ENCODE measurements around the gene USP22. TPM values are rescaled to one million over a fixed set of nuclear protein-coding genes. Genes with fewer than 3 reads are reported as not detected.

Gene USP22
- total and polyA plus RNA-seq, 10 of the 15 experiments (the other 5 are each of a cell fraction or from before 2014, with no cell fraction given), result 10.8 to 218 (median 98.8) TPM

DNA sequence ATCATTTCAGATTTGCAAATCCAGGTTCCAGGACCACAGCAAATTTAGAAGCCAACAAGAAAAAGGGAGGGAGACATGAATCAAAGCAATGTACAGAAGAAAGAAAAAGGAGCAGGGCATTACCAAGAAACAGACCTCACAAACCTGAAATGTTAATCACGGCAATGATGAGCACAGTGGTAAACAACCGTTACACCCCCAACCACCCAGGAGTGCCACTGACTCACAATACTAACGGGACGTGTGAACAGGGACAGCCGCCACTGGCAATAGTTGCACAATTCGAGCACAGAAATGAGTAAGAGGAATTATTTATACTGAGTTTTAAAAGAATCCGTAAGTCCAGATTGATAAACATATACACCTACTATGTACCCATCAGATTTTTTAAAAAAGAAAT lies 13.8 kb downstream of the USP22 start:
- TSS peak; percentile 43 for BruUV-seq (replicated peaks)
- in situ Hi-C loops (cut with MboI) (no loop called here), intact Hi-C loops (cut with micrococcal nuclease; ENCODE audit: unreplicated experiment) (no loop called here)
- no peak overlapping the region for H3K9ac ChIP-seq (ENCODE audit: control insufficient read depth, insufficient read depth, low read length)
- CTCF ChIA-PET, result interaction anchor here (0.7 to 1.8 kb wide), 2 partner anchors 10 to 115 kb away, joined by 3 to 6 read pairs; no protein-coding TSS in a partner anchor
- peaks cover 23 to 31% of the 10 kb centered on the region in 2 experiments for H3K36me3 ChIP-seq (ENCODE audit: control insufficient read depth in 2 of 2, insufficient read depth in 2 of 2, low read length in 1 of 2)
- no peak for FAIRE-seq
- H2AFZ ChIP-seq (ENCODE audit: control insufficient read depth, low read depth, low read length), result no peak overlapping the region
- ATAC-seq, result no peak
- RAD21 ChIA-PET (ENCODE audit: unreplicated experiment), result no interaction called here
- POLR2A ChIA-PET, result no interaction called here
- H3K27ac ChIP-seq (ENCODE audit: control insufficient read depth, insufficient read depth), result no peak overlapping the region
- H3K4me3 ChIP-seq, result no peak overlapping the region
- H3K79me2 ChIP-seq (ENCODE audit: control insufficient read depth, insufficient read depth, low read length), result peaks cover 89% of the 10 kb centered on the region
- H4K20me1 ChIP-seq (ENCODE audit: control insufficient read depth, insufficient read depth), result peaks cover 28% of the 10 kb centered on the region
- no peak for DNase-seq (ENCODE audit: low read depth, low spot score)
- H3K27me3 ChIP-seq (replicated peaks in 1 of 2; ENCODE audit: control insufficient read depth in 2 of 2, insufficient read depth in 2 of 2, low read length in 1 of 2), result no peaks in the 10 kb centered on the region
- no peaks in the 10 kb centered on the region for H3K9me3 ChIP-seq (replicated peaks; ENCODE audit: control insufficient read depth, insufficient read depth, low read length)
- H3K4me2 ChIP-seq (ENCODE audit: control insufficient read depth, insufficient read depth), result no peak overlapping the region
- SMC1A ChIA-PET (ENCODE audit: uncharacterized antibody, unreplicated experiment), result interaction anchor here (1.2 to 1.4 kb wide), 2 partner anchors 15 to 22 kb away, joined by 3 read pairs; no protein-coding TSS in a partner anchor
- TF ChIP-seq, protein P1, sequence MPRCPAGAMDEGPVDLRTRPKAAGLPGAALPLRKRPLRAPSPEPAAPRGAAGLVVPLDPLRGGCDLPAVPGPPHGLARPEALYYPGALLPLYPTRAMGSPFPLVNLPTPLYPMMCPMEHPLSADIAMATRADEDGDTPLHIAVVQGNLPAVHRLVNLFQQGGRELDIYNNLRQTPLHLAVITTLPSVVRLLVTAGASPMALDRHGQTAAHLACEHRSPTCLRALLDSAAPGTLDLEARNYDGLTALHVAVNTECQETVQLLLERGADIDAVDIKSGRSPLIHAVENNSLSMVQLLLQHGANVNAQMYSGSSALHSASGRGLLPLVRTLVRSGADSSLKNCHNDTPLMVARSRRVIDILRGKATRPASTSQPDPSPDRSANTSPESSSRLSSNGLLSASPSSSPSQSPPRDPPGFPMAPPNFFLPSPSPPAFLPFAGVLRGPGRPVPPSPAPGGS (IDR thresholded peaks at IDR 0.05; ENCODE audit: borderline replicate concordance, insufficient read depth, low read depth, low read length, poor library complexity, severe bottlenecking), result peak; percentile 58
- TF ChIP-seq NFXL1 (IDR thresholded peaks at IDR 0.05; ENCODE audit: borderline replicate concordance), result no peak
- WGBS (ENCODE audit: insufficient coverage, insufficient replicate concordance, low lambda C conversion rate, missing lambda C conversion rate), result 73% methylated on average over 7 of the region's 7 CpGs
- H3K4me1 ChIP-seq (ENCODE audit: control insufficient read depth, insufficient read depth, low read length), result peaks cover 2% of the 10 kb centered on the region

DNA sequence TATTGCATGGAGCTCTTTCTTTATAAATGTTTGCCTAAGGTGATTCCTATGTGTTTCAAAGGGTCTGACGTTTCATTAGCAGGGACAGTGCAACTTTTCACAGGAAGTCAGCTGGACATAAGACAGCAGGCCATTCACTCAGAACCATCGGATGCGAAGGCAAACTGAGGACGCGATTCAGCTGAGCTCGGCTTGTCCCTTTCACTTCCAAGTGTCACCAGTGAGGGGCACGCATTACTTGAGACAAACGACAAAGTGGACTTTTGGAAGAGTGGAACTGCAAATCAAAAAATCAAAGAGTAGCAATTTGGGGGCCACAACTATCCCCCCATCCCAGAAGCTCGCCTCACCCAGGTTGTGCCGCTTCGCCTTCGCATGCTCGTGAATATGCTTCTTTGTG lies 14.6 kb downstream of the USP22 start:
- no peak overlapping the region for H2AFZ ChIP-seq (ENCODE audit: control insufficient read depth, low read depth, low read length)
- H3K79me2 ChIP-seq (ENCODE audit: control insufficient read depth, insufficient read depth, low read length), result peaks cover 85% of the 10 kb centered on the region
- no peak overlapping the region for H3K9ac ChIP-seq (ENCODE audit: control insufficient read depth, insufficient read depth, low read length)
- DNase-seq (ENCODE audit: low read depth, low spot score) (no peak), FAIRE-seq (no peak), ATAC-seq (no peak)
- WGBS (ENCODE audit: insufficient coverage, insufficient replicate concordance, low lambda C conversion rate, missing lambda C conversion rate), result 93% methylated on average over 13 of the region's 13 CpGs
- H3K27ac ChIP-seq (ENCODE audit: control insufficient read depth, insufficient read depth), result no peak overlapping the region
- no peaks in the 10 kb centered on the region for H3K27me3 ChIP-seq (replicated peaks in 1 of 2; ENCODE audit: control insufficient read depth in 2 of 2, insufficient read depth in 2 of 2, low read length in 1 of 2)
- no peak overlapping the region for H3K4me2 ChIP-seq (ENCODE audit: control insufficient read depth, insufficient read depth)
- H3K4me3 ChIP-seq, result no peak overlapping the region
- ChIA-PET SMC1A (ENCODE audit: uncharacterized antibody, unreplicated experiment) (interaction anchor here (1.2 to 1.4 kb wide), 2 partner anchors 16 to 21 kb away, joined by 3 read pairs; no protein-coding TSS in a partner anchor), POLR2A (no interaction called here), RAD21 (ENCODE audit: unreplicated experiment) (no interaction called here), CTCF (interaction anchor here (0.7 to 1.8 kb wide), 2 partner anchors 11 to 115 kb away, joined by 3 to 6 read pairs; no protein-coding TSS in a partner anchor)
- H4K20me1 ChIP-seq (ENCODE audit: control insufficient read depth, insufficient read depth), result peaks cover 27% of the 10 kb centered on the region
- no peaks in the 10 kb centered on the region for H3K4me1 ChIP-seq (ENCODE audit: control insufficient read depth, insufficient read depth, low read length)
- no peaks in the 10 kb centered on the region for H3K9me3 ChIP-seq (replicated peaks; ENCODE audit: control insufficient read depth, insufficient read depth, low read length)
- peaks cover 23 to 36% of the 10 kb centered on the region in 2 experiments for H3K36me3 ChIP-seq (ENCODE audit: control insufficient read depth in 2 of 2, insufficient read depth in 2 of 2, low read length in 1 of 2)
- no TSS peak for BruUV-seq (replicated peaks)
- intact Hi-C loops (cut with micrococcal nuclease; ENCODE audit: unreplicated experiment) (no loop called here), in situ Hi-C loops (cut with MboI) (no loop called here)
- TF ChIP-seq, protein P2, sequence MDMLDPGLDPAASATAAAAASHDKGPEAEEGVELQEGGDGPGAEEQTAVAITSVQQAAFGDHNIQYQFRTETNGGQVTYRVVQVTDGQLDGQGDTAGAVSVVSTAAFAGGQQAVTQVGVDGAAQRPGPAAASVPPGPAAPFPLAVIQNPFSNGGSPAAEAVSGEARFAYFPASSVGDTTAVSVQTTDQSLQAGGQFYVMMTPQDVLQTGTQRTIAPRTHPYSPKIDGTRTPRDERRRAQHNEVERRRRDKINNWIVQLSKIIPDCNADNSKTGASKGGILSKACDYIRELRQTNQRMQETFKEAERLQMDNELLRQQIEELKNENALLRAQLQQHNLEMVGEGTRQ (IDR thresholded peaks at IDR 0.05; ENCODE audit: borderline replicate concordance, low read depth, low read length), result no peak
- TF ChIP-seq POLR2AphosphoS2 (IDR thresholded peaks at IDR 0.05; ENCODE audit: low read depth, low read length), result no peak
- TF ChIP-seq, protein P3, sequence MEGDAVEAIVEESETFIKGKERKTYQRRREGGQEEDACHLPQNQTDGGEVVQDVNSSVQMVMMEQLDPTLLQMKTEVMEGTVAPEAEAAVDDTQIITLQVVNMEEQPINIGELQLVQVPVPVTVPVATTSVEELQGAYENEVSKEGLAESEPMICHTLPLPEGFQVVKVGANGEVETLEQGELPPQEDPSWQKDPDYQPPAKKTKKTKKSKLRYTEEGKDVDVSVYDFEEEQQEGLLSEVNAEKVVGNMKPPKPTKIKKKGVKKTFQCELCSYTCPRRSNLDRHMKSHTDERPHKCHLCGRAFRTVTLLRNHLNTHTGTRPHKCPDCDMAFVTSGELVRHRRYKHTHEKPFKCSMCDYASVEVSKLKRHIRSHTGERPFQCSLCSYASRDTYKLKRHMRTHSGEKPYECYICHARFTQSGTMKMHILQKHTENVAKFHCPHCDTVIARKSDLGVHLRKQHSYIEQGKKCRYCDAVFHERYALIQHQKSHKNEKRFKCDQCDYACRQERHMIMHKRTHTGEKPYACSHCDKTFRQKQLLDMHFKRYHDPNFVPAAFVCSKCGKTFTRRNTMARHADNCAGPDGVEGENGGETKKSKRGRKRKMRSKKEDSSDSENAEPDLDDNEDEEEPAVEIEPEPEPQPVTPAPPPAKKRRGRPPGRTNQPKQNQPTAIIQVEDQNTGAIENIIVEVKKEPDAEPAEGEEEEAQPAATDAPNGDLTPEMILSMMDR (IDR thresholded peaks at IDR 0.05 in 2 of 3, conservative IDR thresholded peaks at IDR 0.05 in 1 of 3; ENCODE audit: control insufficient read depth in 2 of 3, extremely low read depth in 1 of 3, insufficient read depth in 1 of 3, low read depth in 3 of 3, low read length in 3 of 3), result no peak
- TF ChIP-seq, protein P4, sequence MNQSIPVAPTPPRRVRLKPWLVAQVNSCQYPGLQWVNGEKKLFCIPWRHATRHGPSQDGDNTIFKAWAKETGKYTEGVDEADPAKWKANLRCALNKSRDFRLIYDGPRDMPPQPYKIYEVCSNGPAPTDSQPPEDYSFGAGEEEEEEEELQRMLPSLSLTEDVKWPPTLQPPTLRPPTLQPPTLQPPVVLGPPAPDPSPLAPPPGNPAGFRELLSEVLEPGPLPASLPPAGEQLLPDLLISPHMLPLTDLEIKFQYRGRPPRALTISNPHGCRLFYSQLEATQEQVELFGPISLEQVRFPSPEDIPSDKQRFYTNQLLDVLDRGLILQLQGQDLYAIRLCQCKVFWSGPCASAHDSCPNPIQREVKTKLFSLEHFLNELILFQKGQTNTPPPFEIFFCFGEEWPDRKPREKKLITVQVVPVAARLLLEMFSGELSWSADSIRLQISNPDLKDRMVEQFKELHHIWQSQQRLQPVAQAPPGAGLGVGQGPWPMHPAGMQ (IDR thresholded peaks at IDR 0.05; ENCODE audit: borderline replicate concordance), result no peak
